ENCODE data around the gene PGAM2.
"Not testable (repeated sequence)": the region's sequence is repeated elsewhere in the genome, so short reads cannot be mapped to it uniquely, and the experiment has no call there.

Gene PGAM2

GRCh38 chr7:44046321-44047061 is 18.9 kb downstream of the PGAM2 start:
- DNase-seq, result no peak

GRCh38 chr7:44045226-44046014 is 19.9 kb downstream of the PGAM2 start:
- no peak for DNase-seq

- DNase-seq, result peak; percentile 96
These were observed 20.8 kb downstream of the PGAM2 start, which contains the start of gene DBNL for GRCh38 chr7:44044315-44045225. TSS of gene DBNL (plus strand) at chr7:44044702. CDS start at chr7:44044738, 36 bp downstream.

GRCh38 chr7:44043902-44044301 is 21.5 kb downstream of the PGAM2 start:
- no peak for DNase-seq

- no peak for DNase-seq
These were observed 23.1 kb downstream of the PGAM2 start for GRCh38 chr7:44042221-44042620.

GRCh38 chr7:44040493-44040891 is 24.9 kb downstream of the PGAM2 start:
- DNase-seq, result peak; percentile 69

- not testable (repeated sequence) for DNase-seq
These were observed 25.4 kb downstream of the PGAM2 start for GRCh38 chr7:44039800-44040492.

- peak; percentile 86 for DNase-seq
These were observed 26.3 kb downstream of the PGAM2 start for GRCh38 chr7:44038961-44039558.

- DNase-seq, result not testable (repeated sequence)
These were observed 26.8 kb downstream of the PGAM2 start for GRCh38 chr7:44038553-44038952.

- DNase-seq, result not testable (repeated sequence)
These were observed 27.4 kb downstream of the PGAM2 start for GRCh38 chr7:44037951-44038350.

- peak; percentile 75 for DNase-seq
These were observed 29.0 kb downstream of the PGAM2 start for GRCh38 chr7:44036364-44036763.

GRCh38 chr7:44033971-44034844 is 31.2 kb downstream of the PGAM2 start:
- DNase-seq, result not testable (repeated sequence)

GRCh38 chr7:44032031-44032430 is 33.3 kb downstream of the PGAM2 start:
- not testable (repeated sequence) for DNase-seq

- DNase-seq, result not testable (repeated sequence)
These were observed 34.0 kb downstream of the PGAM2 start for GRCh38 chr7:44031319-44031718.

GRCh38 chr7:44030029-44030428 is 35.3 kb downstream of the PGAM2 start:
- DNase-seq, result not testable (repeated sequence)

GRCh38 chr7:44029433-44029832 is 35.9 kb downstream of the PGAM2 start:
- DNase-seq, result not testable (repeated sequence)

- not testable (repeated sequence) for DNase-seq
These were observed 42.4 kb downstream of the PGAM2 start for GRCh38 chr7:44022796-44023467.

GRCh38 chr7:44022069-44022468 is 43.3 kb downstream of the PGAM2 start:
- DNase-seq, result not testable (repeated sequence)

GRCh38 chr7:44019825-44020224 is 45.5 kb downstream of the PGAM2 start:
- DNase-seq, result not testable (repeated sequence)
